ENCODE results near the gene AAMDC. TPM values are rescaled to one million over a fixed set of nuclear protein-coding genes. Genes with fewer than 3 reads are reported as not detected.
"Not testable (repeated sequence)": the region's sequence is repeated elsewhere in the genome, so short reads cannot be mapped to it uniquely, and the experiment has no call there.

The AAMDC gene
- total RNA-seq, 1 donor from 2014 or later, result 139 TPM

DNA sequence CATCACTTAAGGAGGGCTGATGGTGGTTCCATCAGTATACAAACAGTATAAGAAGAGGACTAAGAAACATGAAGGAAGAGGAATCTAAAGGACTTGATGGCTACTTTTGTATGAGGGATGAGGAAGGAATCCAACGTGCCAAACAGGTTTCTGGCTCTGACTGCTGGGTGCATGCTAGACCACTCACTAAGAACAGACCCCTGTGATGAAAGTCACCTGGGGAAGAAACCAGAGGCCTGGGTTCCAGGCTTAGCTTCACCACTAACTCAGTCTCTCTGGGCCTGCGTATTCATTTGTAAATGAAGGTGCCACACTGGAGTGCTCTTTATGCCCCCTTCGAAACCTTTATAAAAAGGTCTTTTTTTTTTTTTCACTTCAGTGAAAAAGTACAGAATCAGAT is 55.1 kb downstream of the AAMDC start:
- no peak for ATAC-seq
- intact Hi-C loops (cut with DNase I), result no loop called here
- no peak for DNase-seq (ENCODE audit: missing footprints)

DNA sequence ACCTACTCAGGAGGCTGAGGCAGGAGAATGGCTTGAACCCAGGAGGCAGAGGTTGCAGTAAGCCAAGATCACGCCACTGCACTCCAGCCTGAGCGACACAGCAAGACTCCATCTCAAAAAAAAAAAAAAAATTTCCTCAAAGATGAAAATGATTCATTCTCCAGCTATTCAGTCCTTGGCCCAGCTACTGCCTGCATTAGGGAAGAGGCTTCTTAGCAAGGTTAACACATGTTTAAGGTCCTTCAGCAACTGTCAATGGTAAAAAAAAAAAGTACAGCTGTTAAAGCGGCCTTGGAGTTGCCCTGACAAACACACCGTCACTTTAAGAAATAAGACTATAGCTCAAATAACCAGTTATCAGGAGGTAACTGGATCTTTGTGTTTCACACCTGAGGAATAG is 57.3 kb downstream of the AAMDC start:
- intact Hi-C loops (cut with DNase I); DNase-seq (ENCODE audit: missing footprints): not testable (repeated sequence)
- ATAC-seq, result peak; percentile 49

GRCh38 chr11:77879218-77879617 is 58.3 kb downstream of the AAMDC start:
- ATAC-seq (peak; percentile 74), DNase-seq (ENCODE audit: missing footprints) (peak; percentile 80)
- intact Hi-C loops (cut with DNase I), result no loop called here

DNA sequence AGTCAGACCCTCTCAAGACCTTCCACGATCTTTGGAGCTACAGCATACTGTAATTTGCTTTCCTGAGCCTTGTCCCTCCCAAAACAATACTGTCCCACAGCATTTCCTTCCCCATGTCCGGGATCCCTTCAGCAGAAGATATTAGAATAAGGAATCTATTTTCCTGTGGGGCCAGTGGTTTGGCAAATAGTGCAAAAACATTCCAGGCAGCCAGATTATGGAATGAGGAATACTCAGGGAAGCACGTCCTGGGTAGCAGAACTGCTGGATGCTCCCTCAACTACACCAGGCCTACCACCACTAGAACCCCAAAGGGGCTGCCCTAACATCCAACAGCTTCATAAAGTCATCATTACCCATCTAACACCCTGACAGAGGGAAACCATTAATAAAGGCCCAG is 61.5 kb downstream of the AAMDC start:
- no peak for DNase-seq (ENCODE audit: missing footprints)
- intact Hi-C loops (cut with DNase I), result no loop called here
- no peak for ATAC-seq

GRCh38 chr11:77883775-77884174 is 62.8 kb downstream of the AAMDC start:
- ATAC-seq (no peak), DNase-seq (ENCODE audit: missing footprints) (no peak)

DNA sequence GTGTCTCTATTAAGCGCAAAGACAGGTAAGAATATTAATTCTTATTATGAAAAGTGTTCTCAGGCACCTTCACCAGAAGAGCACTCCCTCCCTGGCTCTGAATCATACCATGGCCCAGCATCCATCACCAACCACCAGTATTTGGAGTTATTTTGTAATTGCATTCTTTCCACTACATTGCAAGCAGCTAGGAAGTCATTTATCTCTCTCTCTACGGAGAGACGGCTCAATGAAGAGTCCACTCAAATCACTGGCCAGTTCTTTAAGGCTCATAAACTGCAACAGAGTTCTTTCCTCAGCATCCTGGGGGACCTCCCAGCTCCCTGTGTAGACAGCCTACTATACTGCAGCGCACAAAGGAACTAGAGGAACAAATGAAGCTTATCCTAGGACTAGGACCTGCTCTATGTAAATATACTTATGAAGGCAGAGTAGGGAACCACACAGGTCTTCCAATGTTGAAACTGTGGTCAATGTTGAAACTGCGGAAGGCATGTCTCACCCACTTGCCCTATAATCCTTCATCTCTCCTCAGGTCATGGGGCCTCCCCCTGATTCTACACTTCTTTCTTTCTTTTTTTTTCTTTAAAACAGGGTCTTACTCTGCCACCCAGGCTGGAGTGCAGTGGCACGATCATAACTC is 63.4 kb downstream of the AAMDC start:
- intact Hi-C loops (cut with DNase I), result no loop called here

More at GRCh38 chr11:77883775-77884174, 62.8 kb downstream of the AAMDC start:
- intact Hi-C loops (cut with DNase I), result no loop called here

GRCh38 chr11:77884829-77885190 is 63.9 kb downstream of the AAMDC start:
- no peak for DNase-seq (ENCODE audit: missing footprints)
- no peak for ATAC-seq
- intact Hi-C loops (cut with DNase I), result no loop called here

More for the DNA sequence above, 63.4 kb downstream of the AAMDC start:
- no peak for ATAC-seq
- DNase-seq (ENCODE audit: missing footprints), result no peak

GRCh38 chr11:77886401-77886800 is 65.5 kb downstream of the AAMDC start:
- intact Hi-C loops (cut with DNase I), result no loop called here
- DNase-seq (ENCODE audit: missing footprints) (no peak), ATAC-seq (no peak)

GRCh38 chr11:77889045-77889444 is 68.1 kb downstream of the AAMDC start:
- intact Hi-C loops (cut with DNase I); DNase-seq (ENCODE audit: missing footprints); ATAC-seq: not testable (repeated sequence)

- ATAC-seq; DNase-seq (ENCODE audit: missing footprints): not testable (repeated sequence)
Measured at GRCh38 chr11:77890100-77890614, 69.2 kb downstream of the AAMDC start.

DNA sequence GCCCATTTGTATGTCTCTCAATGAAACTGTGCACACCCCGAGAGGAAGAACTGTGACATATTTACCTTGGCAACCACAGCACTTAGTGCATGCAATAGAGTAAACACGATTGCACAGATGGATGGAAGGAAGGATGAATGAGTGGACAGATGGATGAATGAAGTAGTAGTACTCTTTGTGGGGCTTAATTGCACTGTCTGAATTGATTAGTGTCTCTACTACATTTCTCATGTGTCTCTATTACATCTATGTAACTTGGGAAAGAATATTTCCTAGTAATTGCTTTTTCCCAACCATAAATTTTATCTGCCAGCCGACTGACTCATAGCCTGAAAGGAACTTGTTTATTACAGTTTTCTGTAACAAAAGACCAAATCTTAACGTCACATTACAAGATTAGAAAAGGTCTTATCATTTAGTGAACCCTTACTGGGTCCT is 69.7 kb downstream of the AAMDC start:
- ATAC-seq; DNase-seq (ENCODE audit: missing footprints); intact Hi-C loops (cut with DNase I): not testable (repeated sequence)

More at GRCh38 chr11:77890100-77890614, 69.2 kb downstream of the AAMDC start:
- intact Hi-C loops (cut with DNase I), result not testable (repeated sequence)

- intact Hi-C loops (cut with DNase I); ATAC-seq; DNase-seq (ENCODE audit: missing footprints): not testable (repeated sequence)
Measured at GRCh38 chr11:77891256-77891655, 70.3 kb downstream of the AAMDC start.

DNA sequence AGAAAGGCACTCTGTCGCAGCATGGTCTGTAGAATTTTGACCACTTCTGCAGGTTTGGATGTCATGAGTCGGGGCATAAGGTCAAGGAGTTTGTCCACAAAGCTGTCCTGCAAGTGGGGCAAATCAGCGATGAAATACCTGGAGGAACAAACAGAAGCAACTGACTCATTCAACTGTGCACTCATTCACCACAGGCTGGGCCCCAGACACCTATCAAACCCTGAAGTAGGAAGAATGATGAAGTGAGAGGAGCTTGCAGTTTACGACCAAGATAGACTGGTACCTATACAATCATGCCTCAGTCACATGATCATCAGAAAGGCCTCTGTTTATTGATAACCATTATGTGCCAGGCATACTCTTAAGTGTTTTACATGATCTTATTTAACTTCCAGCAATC is 70.8 kb downstream of the AAMDC start:
- ATAC-seq; intact Hi-C loops (cut with DNase I); DNase-seq (ENCODE audit: missing footprints): not testable (repeated sequence)

- ATAC-seq; DNase-seq (ENCODE audit: missing footprints); intact Hi-C loops (cut with DNase I): not testable (repeated sequence)
Measured at GRCh38 chr11:77894949-77895348, 74.0 kb downstream of the AAMDC start.

DNA sequence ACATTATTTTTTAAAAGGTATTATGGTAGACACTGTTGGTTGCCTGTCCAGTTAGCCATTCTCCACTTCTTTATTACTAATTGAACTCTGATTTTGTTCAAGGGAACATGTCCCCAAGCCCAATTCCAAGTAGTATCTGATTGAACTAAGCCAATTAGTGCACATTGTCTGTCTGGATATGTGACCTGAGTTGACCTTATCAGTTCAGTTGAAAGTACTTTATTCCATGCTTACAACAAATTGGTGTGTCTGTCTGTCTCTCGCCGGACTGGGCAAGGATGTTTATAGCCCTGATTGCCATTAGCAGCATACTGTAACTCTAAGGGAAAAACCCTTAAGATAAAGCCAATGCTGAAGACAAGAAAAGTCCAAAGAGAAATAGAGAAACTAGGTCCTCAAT is 87.9 kb downstream of the AAMDC start:
- intact Hi-C loops (cut with DNase I), result no loop called here
- ATAC-seq (no peak), DNase-seq (ENCODE audit: missing footprints) (no peak)

DNA sequence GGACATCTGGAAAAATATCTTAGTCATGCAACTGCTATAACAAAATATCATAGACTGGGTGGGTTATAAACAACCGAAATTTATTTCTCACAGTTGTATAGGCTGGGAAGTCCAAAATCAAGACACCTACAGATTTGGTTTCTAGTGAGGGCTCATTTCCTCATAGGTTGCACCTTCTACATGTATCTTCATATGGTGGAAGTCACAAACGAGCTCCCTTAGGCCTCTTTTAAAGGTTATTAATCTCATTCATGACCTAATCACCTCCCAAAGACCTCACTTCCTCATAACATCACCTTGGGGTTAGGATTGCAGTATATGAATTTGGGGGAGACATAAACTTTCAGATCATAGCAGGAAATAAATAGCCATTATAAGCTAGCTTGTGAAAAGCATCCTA is 88.3 kb downstream of the AAMDC start:
- ATAC-seq (no peak), DNase-seq (ENCODE audit: missing footprints) (no peak)
- intact Hi-C loops (cut with DNase I), result no loop called here

- ATAC-seq; DNase-seq (ENCODE audit: missing footprints); intact Hi-C loops (cut with DNase I): not testable (repeated sequence)
Measured at GRCh38 chr11:77910828-77911227, 89.9 kb downstream of the AAMDC start.

DNA sequence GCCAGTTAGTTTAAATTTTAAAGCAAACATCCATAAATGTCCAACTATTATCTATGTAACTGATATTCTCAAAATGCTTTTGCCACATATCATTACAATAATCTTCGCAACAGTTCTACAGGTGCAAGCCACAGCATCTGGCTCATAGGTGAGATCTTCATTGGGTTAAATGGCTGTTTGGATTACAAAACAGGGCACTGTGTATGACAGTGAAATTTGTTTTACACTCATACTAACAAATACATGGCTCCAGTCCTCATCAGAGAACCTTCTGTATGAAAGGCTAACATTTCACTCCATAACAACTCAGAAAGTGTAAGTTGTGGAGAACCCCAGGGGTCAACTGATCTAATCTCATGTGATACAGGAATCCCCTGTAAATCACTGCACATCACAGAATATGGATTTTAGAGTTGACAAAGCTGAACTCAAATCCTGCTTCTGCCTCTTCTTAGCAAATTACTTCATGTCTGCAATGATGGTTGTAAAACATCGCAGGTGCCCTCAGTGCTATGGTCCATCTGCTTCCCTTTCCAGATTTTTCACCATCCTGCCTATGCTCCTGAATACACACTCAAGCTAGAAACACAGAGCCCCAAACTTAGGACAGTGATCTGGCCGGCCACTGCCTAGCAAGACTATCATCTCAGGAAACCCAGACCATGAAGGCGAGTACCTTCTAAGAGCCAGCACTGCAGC is 92.8 kb downstream of the AAMDC start:
- ATAC-seq; intact Hi-C loops (cut with DNase I); DNase-seq (ENCODE audit: missing footprints): not testable (repeated sequence)

- ATAC-seq; intact Hi-C loops (cut with DNase I); DNase-seq (ENCODE audit: missing footprints): not testable (repeated sequence)
Measured at GRCh38 chr11:77914307-77914791, 93.4 kb downstream of the AAMDC start.

DNA sequence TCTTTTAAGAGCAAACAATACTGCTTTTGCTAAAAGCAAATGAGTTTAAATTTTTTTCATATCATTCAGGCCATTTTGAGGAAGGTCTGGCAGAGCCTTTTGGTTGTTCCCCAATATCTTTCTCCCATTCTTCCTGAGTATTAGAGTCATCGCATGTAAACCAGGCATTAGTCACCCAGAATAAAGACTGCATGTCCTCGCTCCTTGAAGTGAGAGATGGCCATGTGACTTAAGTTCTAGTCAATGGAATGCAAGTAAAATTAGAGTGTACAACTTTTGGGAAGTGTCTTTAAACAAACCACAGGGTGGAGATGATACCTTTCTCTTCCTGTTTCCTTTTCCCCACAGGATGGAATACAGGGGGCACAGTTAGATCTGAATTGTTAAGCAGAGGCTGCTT is 96.8 kb downstream of the AAMDC start:
- DNase-seq (ENCODE audit: missing footprints); ATAC-seq; intact Hi-C loops (cut with DNase I): not testable (repeated sequence)

Measured in Right ventricle myocardium inferior (tissue), 1 donor.